DMS114 treated with DMSO at 0.1 percent for 48 hours (cell line): Measurements from ENCODE around the gene CAMKK1.
"Not testable (repeated sequence)": the region's sequence is repeated elsewhere in the genome, so short reads cannot be mapped to it uniquely, and the experiment has no call there.

Experiments
- DNase-seq: peaks from one replicate; lab custom pipeline; 2025; ENCODE audit not compliant: unreplicated experiment; lab: John Stamatoyannopoulos, UW

CAMKK1 gene

GRCh38 chr17:3848229-3848835 is 44.5 kb downstream of the CAMKK1 start:
- DNase-seq = no peak

- DNase-seq = no peak
Observed at GRCh38 chr17:3847165-3847670, 45.6 kb downstream of the CAMKK1 start.

DNA sequence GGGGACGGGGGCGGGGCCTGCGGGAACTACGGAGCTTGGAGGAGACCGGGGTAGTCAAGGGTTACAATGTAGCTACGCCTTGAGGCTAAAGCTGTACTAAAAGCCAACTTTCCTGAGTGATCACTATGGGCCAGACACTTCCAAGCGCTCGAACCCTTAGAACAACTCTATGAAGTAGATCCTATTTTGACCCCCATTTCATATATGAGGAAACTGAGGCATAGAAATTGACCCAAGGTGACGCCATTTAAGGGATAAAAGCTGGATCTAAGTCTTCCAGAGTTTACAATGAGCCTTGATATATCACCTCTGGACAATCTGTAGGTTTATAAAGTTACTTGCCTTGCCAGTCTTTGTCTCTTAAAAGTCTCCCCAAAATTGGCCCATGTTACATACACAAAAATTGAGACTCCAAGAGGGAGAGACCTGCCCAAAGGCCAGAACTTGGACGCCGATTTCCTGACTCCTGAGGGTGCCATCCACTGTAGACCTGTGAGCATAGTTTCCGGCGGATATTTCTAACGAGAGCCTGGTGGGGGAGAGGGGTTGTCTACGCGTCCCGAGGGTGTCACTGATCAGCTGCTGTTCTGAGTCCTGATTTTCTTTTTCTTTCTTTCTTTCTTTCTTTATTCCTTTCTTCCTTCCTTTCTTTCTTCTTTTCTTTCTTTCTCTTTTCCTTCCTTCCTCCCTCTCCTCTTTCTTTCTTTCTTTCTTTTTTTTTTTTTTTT is 46.3 kb downstream of the CAMKK1 start:
- no peak for DNase-seq

DNA sequence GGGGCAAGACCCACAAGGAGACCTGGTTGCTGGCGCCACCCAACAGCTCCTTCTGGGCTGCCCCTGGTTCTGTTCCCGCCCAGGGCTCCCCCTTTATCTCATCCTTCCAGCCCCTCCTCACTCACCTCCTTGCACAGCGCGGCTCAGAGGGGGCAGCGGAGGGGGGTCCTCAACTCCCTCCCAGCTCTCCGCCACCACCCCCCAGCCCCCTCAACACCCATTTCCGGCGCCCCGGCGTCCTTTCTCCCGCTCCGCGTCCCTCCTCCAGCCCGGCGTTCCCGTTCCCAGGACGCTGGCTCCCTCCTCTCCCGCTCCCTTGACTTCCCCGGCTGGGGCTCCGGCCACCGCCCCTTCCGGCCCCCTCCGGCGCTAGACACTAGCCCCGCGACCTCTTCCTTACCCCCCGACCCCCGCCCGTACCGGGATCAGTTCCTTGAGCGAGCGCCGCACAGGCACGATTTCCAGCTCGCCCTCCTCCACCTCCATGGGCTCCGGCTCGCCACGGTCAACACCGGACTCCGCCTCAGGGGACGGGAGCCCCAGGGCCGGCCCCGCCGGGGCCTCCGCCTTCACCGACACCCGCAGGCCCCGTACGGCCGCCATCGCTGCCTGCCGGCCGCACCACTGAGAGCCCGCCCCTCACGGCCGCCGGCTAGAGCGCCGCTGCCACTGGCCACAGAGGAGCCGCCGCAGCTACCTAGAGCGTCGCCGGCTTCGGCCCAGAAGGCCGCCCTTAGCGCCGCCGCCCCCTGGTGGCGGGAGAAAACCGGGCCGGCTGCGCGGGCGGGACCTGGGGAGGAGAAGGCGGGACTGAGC is 47.0 kb downstream of the CAMKK1 start, which contains the start of gene NCBP3:
Gene NCBP3 (minus strand): TSS at position 626 of the 816 bp plus-strand sequence. CDS start 23 bp downstream, at position 603.
- DNase-seq = peak; percentile 78

GRCh38 chr17:3845291-3845620 is 47.6 kb downstream of the CAMKK1 start:
- DNase-seq = no peak

DNA sequence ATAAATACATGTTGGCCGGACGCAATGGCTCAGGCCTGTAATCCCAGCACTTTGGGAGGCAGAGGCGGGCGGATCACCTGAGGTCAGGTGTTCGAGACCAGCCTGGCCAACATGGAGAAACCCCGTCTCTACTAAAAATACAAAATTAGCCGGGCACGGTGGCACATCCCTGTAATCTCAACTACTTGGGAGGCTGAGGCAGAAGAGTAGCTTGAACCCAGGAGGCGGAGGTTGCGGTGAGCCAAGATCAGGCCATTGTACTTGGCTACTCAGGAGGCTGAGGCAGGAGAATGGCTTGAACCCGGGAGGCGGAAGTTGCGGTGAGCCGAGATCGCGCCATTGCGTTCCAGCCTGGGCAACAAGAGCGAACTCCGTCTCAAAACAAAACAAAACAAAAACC is 48.3 kb downstream of the CAMKK1 start:
- DNase-seq = not testable (repeated sequence)

GRCh38 chr17:3843935-3844516 is 48.8 kb downstream of the CAMKK1 start:
- DNase-seq = no peak

DNA sequence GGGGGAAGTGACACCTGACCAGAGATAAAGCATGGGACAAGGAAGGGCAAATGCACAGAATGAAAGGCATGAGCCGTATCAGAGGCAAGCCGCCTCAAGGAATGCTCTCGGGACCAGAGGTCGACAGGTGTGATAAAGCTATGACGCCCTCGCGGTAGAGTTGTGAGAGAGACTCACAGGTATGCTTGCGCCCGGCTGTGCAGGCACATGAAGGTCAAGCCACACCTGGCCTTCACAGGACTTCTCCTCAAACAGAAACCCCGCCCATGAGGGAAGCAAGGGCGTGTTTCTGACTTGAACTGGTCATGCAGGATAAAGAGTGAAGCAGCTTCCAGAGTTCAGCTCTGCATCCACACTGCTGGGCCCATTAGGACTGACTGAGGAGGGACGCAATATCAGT is 54.6 kb downstream of the CAMKK1 start:
- no peak for DNase-seq

- no peak for DNase-seq
Observed at GRCh38 chr17:3836551-3836950, 56.3 kb downstream of the CAMKK1 start.

- no peak for DNase-seq
Observed at GRCh38 chr17:3835410-3836229, 57.2 kb downstream of the CAMKK1 start.

GRCh38 chr17:3834811-3835210 is 58.0 kb downstream of the CAMKK1 start:
- DNase-seq = no peak

DNA sequence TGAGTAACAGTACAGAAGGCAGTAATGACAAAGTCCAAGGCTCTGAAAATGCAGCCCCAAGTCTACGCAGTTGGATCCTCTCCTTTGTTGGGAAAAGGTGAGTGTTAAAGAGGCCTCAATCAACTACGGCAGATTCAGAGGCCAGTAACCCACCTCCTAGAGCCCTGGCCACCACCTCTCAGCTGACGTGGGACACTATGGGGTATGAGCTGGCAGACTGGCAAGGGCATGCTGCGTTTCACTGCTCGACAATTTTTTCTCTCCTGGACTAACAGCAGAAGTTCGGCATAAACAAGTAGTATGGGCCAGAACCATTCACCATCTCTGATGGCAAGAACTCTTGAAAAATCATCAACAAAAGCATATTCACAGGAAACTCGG is 64.0 kb downstream of the CAMKK1 start:
- DNase-seq = no peak

DNA sequence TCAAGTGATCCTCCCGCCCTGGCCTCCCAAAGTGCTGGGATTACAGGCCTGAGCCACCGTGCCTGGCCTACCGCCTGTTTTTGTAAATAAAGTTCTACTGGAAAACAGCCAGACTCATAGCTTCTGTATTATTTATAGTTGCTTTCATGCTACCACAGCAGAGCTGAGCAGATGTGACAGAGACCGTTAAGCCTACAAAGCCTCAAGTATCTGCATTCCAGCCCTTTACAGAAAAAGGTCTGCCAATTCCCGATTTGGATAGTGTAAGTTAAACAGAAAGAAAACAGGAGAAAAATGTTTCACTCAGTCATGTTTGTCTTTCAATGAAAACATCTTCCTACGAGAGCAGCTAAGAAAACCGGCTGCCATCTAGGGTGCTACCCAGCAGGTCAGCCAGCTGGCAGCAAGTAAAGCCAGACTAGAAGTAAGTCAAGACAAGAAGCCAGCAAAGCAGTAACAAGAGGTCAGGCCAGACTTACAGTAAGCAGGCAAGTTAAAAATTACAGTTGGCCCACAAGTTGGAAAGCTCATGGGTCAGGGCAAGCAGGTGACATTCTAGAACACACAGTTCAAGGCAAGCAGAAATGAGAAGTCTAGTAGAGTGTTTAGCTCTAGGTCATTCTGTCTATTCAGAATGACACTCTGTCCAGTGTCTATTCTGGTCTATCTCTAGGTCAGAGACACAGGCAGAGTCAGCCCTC is 64.6 kb downstream of the CAMKK1 start:
- no peak for DNase-seq

DNA sequence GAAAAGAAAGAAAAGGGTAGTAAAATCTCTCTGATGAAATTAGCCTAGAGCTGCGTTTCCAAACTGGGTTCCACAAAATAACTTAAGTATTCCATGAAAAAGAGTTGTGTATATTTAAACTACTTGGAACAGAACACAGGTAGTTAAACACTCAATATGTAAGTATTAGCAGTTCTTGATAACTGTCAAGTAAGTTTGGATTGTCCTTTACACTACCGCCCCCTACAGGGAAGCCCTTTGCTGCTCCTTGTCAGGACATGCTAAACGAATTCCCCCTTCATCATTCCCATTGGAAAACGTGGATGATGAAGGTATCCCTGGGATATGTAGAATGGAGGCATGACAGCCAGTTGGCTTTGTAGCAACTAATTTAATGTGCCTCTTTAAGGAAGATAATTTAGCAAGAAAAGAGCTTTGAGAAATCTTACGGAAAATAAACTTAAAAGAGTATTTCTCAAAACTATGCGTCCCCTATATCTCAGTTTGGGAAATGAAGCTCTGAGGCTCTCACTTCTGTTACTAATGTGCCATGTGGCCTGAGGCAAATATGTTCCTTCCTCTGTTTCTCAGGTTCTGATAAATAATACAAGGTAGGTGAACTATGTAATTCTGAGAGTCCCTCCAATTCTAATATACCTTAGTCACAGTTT is 65.6 kb downstream of the CAMKK1 start:
- peak; percentile 9 for DNase-seq

- DNase-seq = no peak
Observed at GRCh38 chr17:3826191-3826590, 66.7 kb downstream of the CAMKK1 start.

GRCh38 chr17:3821101-3821500 is 71.8 kb downstream of the CAMKK1 start:
- no peak for DNase-seq

DNA sequence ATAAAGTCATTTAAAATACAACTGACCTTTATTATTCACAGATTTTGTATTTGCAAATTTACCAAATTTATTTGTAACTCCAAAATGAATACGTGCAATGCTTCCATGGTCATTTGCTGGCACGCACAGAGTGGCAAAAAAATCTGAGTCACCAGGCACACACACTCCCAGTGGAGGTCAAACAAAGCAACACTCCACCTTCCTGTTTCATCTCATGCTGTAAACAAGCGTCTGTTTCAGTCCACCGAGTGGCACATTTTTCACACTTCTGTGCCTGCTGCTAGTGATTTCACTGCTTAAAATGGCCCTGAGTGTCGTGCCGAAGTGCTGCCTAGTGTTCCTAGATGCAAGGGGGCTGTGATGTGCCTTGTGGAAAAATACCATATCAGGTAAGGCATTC is 74.1 kb downstream of the CAMKK1 start:
- no peak for DNase-seq

- DNase-seq = no peak
Observed at GRCh38 chr17:3817851-3818605, 74.8 kb downstream of the CAMKK1 start.

DNA sequence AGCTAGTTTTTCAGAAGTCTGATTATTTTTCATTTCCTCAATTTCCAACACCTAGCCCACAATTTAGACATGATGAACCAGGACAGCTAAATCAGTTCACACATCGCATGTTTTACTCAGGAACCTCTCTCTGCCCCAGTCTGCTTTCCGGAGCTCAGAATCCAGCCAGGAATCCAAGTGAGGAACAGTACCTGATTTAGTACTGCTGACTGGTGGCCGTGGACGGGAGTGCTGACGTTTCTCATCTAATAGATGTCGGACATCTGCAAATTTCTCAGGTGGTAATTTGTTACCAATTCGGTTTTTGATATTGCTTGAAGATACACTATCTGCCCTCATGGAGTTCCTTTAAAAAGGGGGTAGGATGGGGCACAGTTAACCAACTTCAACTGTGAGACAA is 76.9 kb downstream of the CAMKK1 start:
- DNase-seq = no peak
